HAP-1 (cell line): ENCODE data around the gene RHBDL2.

Source experiments
- DNase-seq, 2 experiments: peaks; one replicate each; pipeline ENCODE4 v3.0.0-alpha.2; 2016 to 2020; ENCODE audit warnings: low spot score in 2 of 2
- H3K27me3 ChIP-seq: fragments of 250-450 bp; sonication (Bioruptor Pico); 2 replicates; pipeline ENCODE4 v1.5.1; 2020; ENCODE audit warnings: low read depth, mild to moderate bottlenecking, moderate library complexity
- H3K36me3 ChIP-seq: fragments of 250-450 bp; sonication (Bioruptor Pico); replicated peaks from 2 replicates; pipeline ENCODE4 v1.5.1; 2020; ENCODE audit warnings: mild to moderate bottlenecking
- H3K4me1 ChIP-seq: fragments of 250-450 bp; sonication (Bioruptor Pico); 2 replicates; pipeline ENCODE4 v1.5.1; 2020; ENCODE audit warnings: mild to moderate bottlenecking
- H3K4me3 ChIP-seq: fragments of 250-450 bp; sonication (Bioruptor Pico); 2 replicates; pipeline ENCODE4 v1.5.1; 2020; ENCODE audit warnings: mild to moderate bottlenecking, moderate library complexity
- H3K9me3 ChIP-seq: fragments of 250-450 bp; sonication (Bioruptor Pico); 2 replicates; pipeline ENCODE4 v1.5.1; 2020; ENCODE audit warnings: mild to moderate bottlenecking, moderate library complexity
- in situ Hi-C: fragments of 300-500 bp; cut with MboI; formaldehyde crosslinking; loops from 3 replicates; pipeline ENCODE4 v1.14.3; 2020; ENCODE audit warnings: low sequenced_read_pairs, inconsistent platforms, mixed read lengths

The RHBDL2 gene

DNA sequence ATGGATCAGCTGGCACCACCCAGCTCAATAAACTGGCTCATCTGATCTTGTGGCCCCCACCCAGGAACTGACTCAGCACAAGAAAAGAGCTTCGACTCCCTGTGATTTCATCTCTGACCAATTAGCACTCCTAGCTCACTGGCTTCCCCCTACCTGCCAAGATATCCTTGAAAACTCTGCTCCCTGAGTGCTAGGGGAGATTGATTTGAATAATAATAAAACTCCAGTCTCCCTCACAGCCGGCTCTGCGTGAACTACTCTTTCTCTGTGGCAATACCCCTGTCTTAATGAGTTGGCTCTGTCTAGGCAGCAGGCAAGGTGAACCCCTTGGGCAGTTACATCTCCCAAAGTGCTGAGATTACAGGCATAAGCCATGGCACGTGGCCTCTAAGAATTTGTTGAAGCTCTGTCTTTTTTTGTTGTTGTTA, 11.8 kb upstream of the RHBDL2 start:
- Histone ChIP-seq H3K9me3 (peaks cover 4% of the 10 kb centered on the region; the same call in 1 of the 2 replicates), H3K27me3 (no peaks in the 10 kb centered on the region), H3K4me3 (no peak overlapping the region), H3K4me1 (no peaks in the 10 kb centered on the region), H3K36me3 (no peaks in the 10 kb centered on the region)
- in situ Hi-C loops: no loop called here
- DNase-seq: no peak

DNA sequence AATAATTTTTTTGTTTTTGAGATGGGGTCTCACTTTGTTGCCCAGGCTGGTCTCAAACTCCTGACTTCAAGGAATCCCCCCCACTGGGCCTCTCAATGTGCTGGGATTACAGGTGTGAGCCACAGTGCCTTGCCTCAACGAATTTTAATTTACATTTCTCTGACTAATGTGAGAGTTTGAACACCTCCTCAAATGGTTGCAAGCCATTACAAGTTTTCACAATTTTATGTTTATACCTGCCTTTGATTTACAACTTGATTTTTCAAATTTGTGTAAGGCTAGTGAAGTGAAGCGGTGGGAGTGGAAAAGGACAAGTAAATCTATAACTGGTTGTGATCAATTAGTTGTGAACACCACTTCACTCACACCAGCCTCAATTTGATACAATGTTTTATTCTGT, 8.9 kb upstream of the RHBDL2 start:
- H3K9me3 ChIP-seq: peaks cover 8% of the 10 kb centered on the region; the same call in 1 of the 2 replicates
- H3K4me1 ChIP-seq: no peaks in the 10 kb centered on the region
- no peaks in the 10 kb centered on the region for H3K27me3 ChIP-seq
- no peak overlapping the region for H3K4me3 ChIP-seq
- H3K36me3 ChIP-seq: no peaks in the 10 kb centered on the region
- in situ Hi-C loops: no loop called here
- DNase-seq: no peak

DNA sequence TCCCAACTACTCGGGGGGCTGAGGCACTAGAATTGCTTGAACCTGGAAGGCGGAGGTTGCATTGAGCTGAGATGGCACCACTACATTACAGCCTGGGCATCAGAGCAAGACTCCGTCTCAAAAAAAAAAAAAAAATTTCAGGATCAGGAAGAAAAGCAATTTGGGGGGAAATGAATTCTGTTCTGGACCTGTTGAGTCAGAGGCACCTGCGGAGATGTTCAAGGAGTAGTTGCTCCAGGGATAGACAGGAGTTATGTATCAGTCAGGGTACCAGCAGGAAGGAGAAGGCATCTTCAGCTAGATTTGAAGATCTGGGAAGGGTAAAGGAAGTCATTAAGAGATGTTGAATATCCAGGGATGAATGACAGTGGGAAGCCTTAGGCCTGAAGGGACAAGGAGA, 2.9 kb upstream of the RHBDL2 start:
- Histone ChIP-seq H3K4me3 (no peak overlapping the region), H3K9me3 (peaks cover 4% of the 10 kb centered on the region; the same call in 1 of the 2 replicates), H3K27me3 (no peaks in the 10 kb centered on the region), H3K4me1 (no peaks in the 10 kb centered on the region), H3K36me3 (no peaks in the 10 kb centered on the region)
- no peak for DNase-seq
- in situ Hi-C loops: no loop called here

DNA sequence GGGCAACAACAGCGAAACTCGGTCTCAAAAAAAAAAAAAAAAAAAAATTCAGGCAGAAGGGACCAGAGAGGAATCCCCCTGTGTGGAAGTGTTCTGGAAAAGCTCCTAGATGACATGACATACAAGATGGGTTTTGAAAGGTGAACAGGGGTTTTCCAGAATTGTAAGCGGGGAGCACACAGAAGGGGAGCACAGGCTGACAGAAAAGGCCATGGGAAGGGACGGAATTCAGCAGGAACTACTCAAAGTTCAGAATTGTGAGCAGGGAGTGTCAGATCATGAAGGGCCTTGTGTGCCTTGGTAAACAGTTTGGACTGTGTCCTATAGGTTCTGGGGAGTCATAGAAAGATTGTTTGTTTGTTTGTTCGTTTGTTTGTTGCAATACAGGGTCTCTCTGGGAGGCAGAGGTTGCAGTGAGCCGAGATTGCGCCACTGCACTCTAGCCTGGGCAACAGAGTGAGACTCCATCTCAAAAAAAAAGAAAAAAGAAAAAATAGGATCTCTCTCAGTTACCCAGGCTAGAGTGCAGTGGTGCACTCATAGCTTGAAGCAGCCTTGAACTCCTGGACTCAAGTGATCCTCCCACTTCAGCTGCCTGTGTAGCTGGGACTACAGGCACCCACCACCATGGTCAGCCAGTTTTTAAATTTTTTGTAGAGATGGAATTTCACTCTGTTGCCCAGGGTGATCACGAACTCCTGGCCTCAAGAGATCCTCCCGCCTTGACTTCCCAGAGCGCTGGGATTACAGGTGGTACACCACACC, 1.2 kb upstream of the RHBDL2 start:
- no peaks in the 10 kb centered on the region for H3K4me1 ChIP-seq
- DNase-seq: no peak
- no peaks in the 10 kb centered on the region for H3K27me3 ChIP-seq
- no peaks in the 10 kb centered on the region for H3K36me3 ChIP-seq
- H3K9me3 ChIP-seq: peaks cover 4% of the 10 kb centered on the region; the same call in 1 of the 2 replicates
- H3K4me3 ChIP-seq: no peak overlapping the region
- in situ Hi-C loops: no loop called here

DNA sequence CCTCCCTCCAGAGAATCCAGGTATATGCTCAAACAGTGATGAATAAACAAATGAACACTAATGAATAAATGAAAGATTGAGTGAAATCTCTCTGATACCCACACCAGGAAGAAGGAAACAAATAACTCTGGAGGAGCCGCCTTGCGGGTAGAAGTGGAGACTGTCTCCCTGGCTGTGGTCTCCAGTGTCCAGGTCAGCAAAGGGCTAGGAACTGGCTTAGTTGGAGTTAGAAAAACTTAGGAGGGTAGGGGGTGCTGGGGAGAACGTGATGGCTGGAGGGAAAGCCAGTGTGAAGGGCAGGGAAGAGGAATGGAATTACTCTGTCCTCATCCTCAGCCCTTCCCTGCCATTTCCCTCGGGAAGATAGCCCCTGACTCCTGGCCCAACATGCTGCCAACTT, 537 bp downstream of the RHBDL2 start:
- Histone ChIP-seq H3K36me3 (no peaks in the 10 kb centered on the region), H3K4me3 (no peak overlapping the region), H3K4me1 (no peaks in the 10 kb centered on the region), H3K27me3 (no peaks in the 10 kb centered on the region), H3K9me3 (no peaks in the 10 kb centered on the region)
- DNase-seq: no peak
- in situ Hi-C loops: no loop called here

DNA sequence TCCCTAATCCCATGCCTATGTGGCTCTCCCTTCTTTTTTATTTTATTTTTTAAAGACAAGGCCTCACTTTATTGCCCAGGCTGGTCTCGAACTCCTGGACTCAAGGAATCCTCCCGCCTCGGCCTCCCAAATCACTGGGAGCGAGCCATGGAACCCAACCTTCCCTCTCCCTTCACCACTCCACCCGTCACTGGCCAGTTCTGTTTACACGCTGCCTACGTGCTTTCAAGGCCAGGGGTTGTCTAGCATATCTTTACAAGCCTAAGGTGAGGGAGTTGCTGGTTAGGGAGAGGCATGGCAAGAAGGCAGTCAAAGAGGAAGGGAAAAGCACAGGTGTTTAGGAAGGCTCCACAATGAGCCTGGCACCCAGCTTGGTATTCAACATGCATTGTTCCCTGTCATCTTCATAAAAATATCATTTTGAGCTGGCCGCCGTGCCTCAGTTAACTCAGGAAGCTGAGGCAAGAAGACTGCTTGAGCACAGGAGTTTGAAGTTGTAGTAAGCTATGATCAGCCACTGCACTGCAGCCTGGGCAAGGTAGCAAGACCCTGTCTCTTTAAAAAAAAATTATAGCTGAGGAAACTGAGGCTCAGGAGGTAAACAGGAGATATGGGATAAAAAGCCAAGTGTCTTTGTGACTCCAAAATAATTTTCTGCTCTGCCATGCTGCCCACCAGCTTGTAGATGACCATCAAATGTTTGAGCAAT, 1.1 kb downstream of the RHBDL2 start:
- no peak overlapping the region for H3K4me3 ChIP-seq

DNA sequence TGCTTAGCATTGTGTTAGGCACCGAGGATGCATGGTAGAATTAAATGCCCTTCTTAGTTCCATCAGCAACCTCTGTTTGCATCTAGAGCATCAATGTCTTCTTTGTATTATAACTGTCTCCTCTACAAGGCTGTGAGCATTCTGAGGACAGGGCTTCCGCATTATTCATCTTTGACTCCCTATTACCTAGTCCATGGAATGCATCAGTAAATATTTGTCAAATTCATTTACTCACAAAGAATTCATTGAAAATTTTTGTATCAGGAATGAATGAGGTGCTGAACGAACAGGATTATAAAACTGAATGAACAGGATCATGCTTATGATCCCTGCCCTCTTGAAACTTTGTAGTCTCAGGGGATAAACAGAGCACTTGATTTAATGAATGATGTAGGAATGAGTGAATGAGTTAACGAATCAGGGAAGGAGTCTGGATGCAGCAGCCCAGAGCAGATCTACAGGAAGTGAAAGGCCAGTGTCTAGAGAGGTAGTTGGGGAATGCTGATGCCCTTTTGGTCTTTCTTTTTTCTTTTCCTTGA, 2.8 kb downstream of the RHBDL2 start:
- Histone ChIP-seq H3K9me3 (no peaks in the 10 kb centered on the region), H3K4me1 (no peaks in the 10 kb centered on the region; the same call in 1 of the 2 replicates), H3K27me3 (no peaks in the 10 kb centered on the region), H3K4me3 (no peak overlapping the region), H3K36me3 (no peaks in the 10 kb centered on the region)
- in situ Hi-C loops: no loop called here
- DNase-seq: no peak

More for the DNA sequence above, 1.1 kb downstream of the RHBDL2 start:
- no peak for DNase-seq
- Histone ChIP-seq H3K27me3 (no peaks in the 10 kb centered on the region), H3K36me3 (no peaks in the 10 kb centered on the region), H3K9me3 (no peaks in the 10 kb centered on the region), H3K4me1 (no peaks in the 10 kb centered on the region)
- in situ Hi-C loops: no loop called here

DNA sequence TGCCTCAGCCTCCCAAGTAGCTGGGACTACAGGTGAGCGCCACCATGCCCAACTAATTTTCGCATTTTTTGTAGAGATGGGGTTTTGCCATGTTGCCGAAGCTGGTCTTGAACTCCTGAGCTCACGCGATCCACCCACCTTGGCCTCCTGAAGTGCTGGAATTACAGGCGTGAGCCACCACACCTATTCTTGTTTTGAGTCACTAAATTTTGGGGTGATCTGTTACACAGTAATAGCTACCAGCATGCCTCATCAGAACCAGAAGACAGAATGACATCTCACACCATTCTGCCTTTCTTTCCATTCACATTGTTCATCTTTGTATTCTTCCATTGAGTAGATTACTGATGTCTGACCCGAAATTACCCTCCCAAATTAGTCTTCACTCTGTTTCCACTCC, 9.1 kb downstream of the RHBDL2 start:
- DNase-seq: no peak
- Histone ChIP-seq H3K9me3 (no peaks in the 10 kb centered on the region), H3K4me1 (no peaks in the 10 kb centered on the region; the same call in 1 of the 2 replicates), H3K4me3 (no peak overlapping the region), H3K36me3 (no peaks in the 10 kb centered on the region), H3K27me3 (no peaks in the 10 kb centered on the region)
- in situ Hi-C loops: no loop called here

DNA sequence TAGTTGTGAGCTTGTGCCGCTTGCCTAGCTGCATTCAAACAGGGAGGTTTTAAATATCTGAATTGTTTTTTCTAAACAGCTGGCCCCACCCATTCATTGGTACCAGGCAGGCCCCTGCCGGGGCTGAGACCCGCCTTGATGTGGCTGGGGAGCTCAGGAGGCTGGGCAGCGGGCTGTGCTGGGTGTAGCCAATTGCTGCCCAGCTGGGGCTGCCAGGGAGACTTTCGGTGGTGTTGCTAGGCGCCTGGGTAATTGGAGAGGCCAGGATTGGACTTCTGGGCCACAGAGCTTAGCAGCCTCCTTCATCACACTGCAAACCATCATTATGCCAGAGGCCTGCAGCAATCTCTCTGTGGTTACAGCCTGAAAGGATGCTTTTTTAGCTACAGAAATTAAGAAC, 12.2 kb downstream of the RHBDL2 start:
- Histone ChIP-seq H3K4me1 (no peaks in the 10 kb centered on the region), H3K36me3 (no peaks in the 10 kb centered on the region), H3K27me3 (no peaks in the 10 kb centered on the region), H3K4me3 (no peak overlapping the region), H3K9me3 (no peaks in the 10 kb centered on the region)
- in situ Hi-C loops: no loop called here
- no peak for DNase-seq

DNA sequence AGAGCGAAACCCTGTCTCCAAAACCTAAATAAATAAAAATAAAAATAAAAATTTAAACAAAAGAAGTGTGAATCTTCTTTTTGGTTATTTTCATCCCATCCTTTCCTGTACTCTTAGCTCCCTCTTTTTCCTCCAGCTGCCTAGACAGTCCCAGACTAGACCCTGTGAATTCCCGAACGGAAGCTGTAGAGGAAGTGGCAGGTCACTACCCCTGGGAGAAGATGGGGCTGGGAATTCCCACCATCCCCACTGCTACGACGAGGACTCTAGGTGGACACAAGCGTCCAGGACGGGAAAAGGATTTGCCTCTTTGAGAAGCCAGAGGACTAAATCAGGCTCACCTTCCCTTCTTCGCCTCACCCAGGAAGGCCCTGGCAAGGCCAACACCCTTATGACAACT, 12.6 kb downstream of the RHBDL2 start:
- H3K27me3 ChIP-seq: no peaks in the 10 kb centered on the region
- no peaks in the 10 kb centered on the region for H3K4me1 ChIP-seq
- no peak overlapping the region for H3K4me3 ChIP-seq
- in situ Hi-C loops: no loop called here
- H3K36me3 ChIP-seq: no peaks in the 10 kb centered on the region
- no peak for DNase-seq
- no peaks in the 10 kb centered on the region for H3K9me3 ChIP-seq

DNA sequence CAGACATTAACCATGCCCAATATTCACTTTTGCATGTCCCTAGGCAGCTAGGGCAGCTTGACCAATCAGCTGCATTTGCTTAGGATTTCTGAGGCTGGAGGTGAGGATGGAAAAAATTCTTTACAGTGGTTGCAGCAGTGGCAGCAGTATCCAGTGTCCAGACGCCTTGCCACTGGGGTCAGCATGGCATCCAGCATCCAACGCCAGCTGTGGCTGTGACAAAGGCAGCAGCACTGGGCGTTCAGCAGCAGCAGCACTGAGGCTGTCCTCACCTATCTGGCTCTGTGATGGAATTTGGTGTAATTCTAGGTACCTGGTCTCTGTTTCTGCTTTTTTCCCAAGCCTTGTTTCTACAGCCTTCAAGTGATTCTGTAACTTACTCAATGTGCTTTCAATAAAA, 15.5 kb downstream of the RHBDL2 start:
- H3K9me3 ChIP-seq: no peaks in the 10 kb centered on the region
- H3K36me3 ChIP-seq: no peaks in the 10 kb centered on the region
- no peaks in the 10 kb centered on the region for H3K4me1 ChIP-seq
- no peak overlapping the region for H3K4me3 ChIP-seq
- DNase-seq: no peak
- in situ Hi-C loops: no loop called here
- H3K27me3 ChIP-seq: no peaks in the 10 kb centered on the region

DNA sequence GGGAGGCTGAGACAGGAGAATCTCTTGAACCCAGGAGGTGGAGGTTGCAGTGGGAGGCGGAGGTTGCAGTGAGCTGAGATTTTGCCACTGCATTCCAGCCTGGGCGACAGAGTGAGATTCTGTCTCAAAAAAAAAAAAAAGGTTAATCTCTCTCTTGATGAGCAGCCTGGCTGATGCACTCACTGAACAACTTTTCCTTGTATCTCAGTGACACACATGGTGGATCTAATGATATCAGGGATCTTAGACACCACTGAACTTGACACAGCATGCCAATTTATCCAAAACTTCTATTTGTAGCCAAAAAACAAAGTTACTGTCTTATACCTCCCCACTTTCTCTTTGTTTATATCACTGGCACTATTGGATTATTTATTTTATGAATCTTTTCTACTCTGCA, 16.2 kb downstream of the RHBDL2 start:
- H3K9me3 ChIP-seq: no peaks in the 10 kb centered on the region
- no peak overlapping the region for H3K4me3 ChIP-seq
- no peak for DNase-seq
- in situ Hi-C loops: no loop called here
- no peaks in the 10 kb centered on the region for H3K36me3 ChIP-seq
- no peaks in the 10 kb centered on the region for H3K4me1 ChIP-seq
- no peaks in the 10 kb centered on the region for H3K27me3 ChIP-seq

DNA sequence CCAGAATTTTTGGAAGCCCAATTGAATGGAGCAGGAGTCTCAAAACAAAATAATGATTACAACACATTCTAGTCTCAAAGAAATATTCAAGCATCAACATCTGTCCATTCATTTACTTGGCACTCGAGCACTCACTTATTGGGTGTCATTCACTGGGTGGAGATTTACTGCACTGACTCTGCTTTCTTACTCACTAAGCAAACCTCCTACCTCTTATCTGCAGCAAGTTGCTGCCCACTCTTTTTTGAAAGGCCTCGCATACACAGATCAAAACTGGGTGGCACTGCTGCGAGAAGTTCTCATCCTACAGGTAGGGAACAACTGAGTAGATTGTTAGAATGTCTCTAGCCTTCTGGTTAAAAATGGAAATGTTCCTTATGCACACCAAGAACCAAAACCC, 18.0 kb downstream of the RHBDL2 start:
- DNase-seq: no peak
- H3K36me3 ChIP-seq: no peaks in the 10 kb centered on the region
- no peaks in the 10 kb centered on the region for H3K4me1 ChIP-seq
- in situ Hi-C loops: no loop called here
- no peaks in the 10 kb centered on the region for H3K27me3 ChIP-seq
- no peaks in the 10 kb centered on the region for H3K9me3 ChIP-seq
- no peak overlapping the region for H3K4me3 ChIP-seq

DNA sequence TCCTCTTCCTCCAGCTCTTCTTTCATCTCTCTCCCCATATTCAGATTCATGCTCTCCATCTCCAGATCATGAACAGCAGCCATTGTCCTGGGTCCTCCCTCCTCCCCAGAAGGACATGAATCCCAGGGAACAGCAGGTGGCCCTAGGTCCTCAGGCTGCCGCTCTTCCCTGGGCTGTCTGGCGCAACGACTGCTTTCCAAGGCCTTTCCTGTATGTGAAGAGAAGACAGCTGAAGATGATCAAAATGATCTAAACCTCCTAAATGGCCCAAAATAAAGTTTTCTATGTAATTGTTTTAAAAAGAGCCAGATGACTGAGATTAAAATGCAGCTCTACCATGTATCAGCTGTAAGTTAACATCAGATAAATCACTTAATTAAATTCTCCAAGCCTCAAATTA, 22.5 kb downstream of the RHBDL2 start:
- DNase-seq: no peak
- in situ Hi-C loops: no loop called here
- Histone ChIP-seq H3K27me3 (no peaks in the 10 kb centered on the region), H3K4me3 (no peak overlapping the region), H3K9me3 (no peaks in the 10 kb centered on the region), H3K36me3 (no peaks in the 10 kb centered on the region), H3K4me1 (no peaks in the 10 kb centered on the region)
